Nephron progenitor cell (in vitro differentiated cells): ENCODE results near the gene SMARCE1.

ENCODE experiments used
- DNase-seq: peaks from one replicate; pipeline ENCODE4 v3.0.0; 2021
- H3K27ac Mint-ChIP-seq: 2 replicates; pipeline ENCODE4 v1.8.0; 2021; ENCODE audit warnings: mild to moderate bottlenecking, moderate library complexity, mixed read lengths
- H3K27me3 Mint-ChIP-seq: 2 replicates; pipeline ENCODE4 v1.8.0; 2021; ENCODE audit warnings: mild to moderate bottlenecking, low read depth, mixed read lengths; ENCODE audit not compliant: poor library complexity
- H3K36me3 Mint-ChIP-seq: 2 replicates; pipeline ENCODE4 v1.8.0; 2021; ENCODE audit warnings: low read depth, mixed read lengths
- H3K4me1 Mint-ChIP-seq: 2 replicates; pipeline ENCODE4 v1.8.0; 2021; ENCODE audit warnings: mixed read lengths
- H3K4me3 Mint-ChIP-seq: 2 replicates; pipeline ENCODE4 v1.8.0; 2021; ENCODE audit warnings: mild to moderate bottlenecking, moderate library complexity, mixed read lengths
- H3K9me3 Mint-ChIP-seq: 2 replicates; pipeline ENCODE4 v1.8.0; 2021; ENCODE audit warnings: mild to moderate bottlenecking, moderate library complexity, mixed read lengths
- CTCF ChIP-seq: fragments of 200-600 bp; sonication (generic); IDR thresholded peaks from 2 replicates; pipeline ENCODE4 v1.5.0; 2021; ENCODE audit warnings: antibody characterized with exemption

The SMARCE1 gene

GRCh38 chr17:40623419-40624210, 24.0 kb downstream of the SMARCE1 start:
- H3K27ac Mint-ChIP-seq = no peak overlapping the region

GRCh38 chr17:40622509-40622928, 25.1 kb downstream of the SMARCE1 start:
- Mint-ChIP-seq H3K36me3 (peaks cover 8% of the 10 kb centered on the region), H3K27ac (no peak overlapping the region), H3K4me3 (no peak overlapping the region), H3K27me3 (peaks cover 40% of the 10 kb centered on the region), H3K9me3 (no peaks in the 10 kb centered on the region), H3K4me1 (peaks cover 5% of the 10 kb centered on the region)
- TF ChIP-seq CTCF = no peak
- no peak for DNase-seq

More at GRCh38 chr17:40623419-40624210, 24.0 kb downstream of the SMARCE1 start:
- DNase-seq = no peak
- no peak for TF ChIP-seq CTCF
- Mint-ChIP-seq H3K4me1 (peaks cover 5% of the 10 kb centered on the region), H3K4me3 (no peak overlapping the region), H3K9me3 (no peaks in the 10 kb centered on the region), H3K27me3 (peaks cover 34% of the 10 kb centered on the region), H3K36me3 (peaks cover 15% of the 10 kb centered on the region)

GRCh38 chr17:40621578-40621977, 26.0 kb downstream of the SMARCE1 start:
- TF ChIP-seq CTCF = no peak
- no peak for DNase-seq
- Mint-ChIP-seq H3K4me1 (peaks cover 5% of the 10 kb centered on the region), H3K27me3 (peaks cover 41% of the 10 kb centered on the region), H3K36me3 (no peaks in the 10 kb centered on the region), H3K9me3 (no peaks in the 10 kb centered on the region), H3K4me3 (no peak overlapping the region), H3K27ac (no peak overlapping the region)

GRCh38 chr17:40621019-40621418, 26.6 kb downstream of the SMARCE1 start:
- Mint-ChIP-seq H3K4me3 (no peak overlapping the region), H3K36me3 (no peaks in the 10 kb centered on the region), H3K9me3 (no peaks in the 10 kb centered on the region), H3K27ac (no peak overlapping the region), H3K27me3 (peaks cover 41% of the 10 kb centered on the region), H3K4me1 (peaks cover 5% of the 10 kb centered on the region)
- no peak for TF ChIP-seq CTCF
- DNase-seq = no peak

- no peak overlapping the region for H3K4me3 Mint-ChIP-seq
- no peaks in the 10 kb centered on the region for H3K36me3 Mint-ChIP-seq
- no peak for DNase-seq
- H3K9me3 Mint-ChIP-seq = no peaks in the 10 kb centered on the region
- H3K27ac Mint-ChIP-seq = no peak overlapping the region
- peaks cover 42% of the 10 kb centered on the region for H3K27me3 Mint-ChIP-seq
- peaks cover 12% of the 10 kb centered on the region for H3K4me1 Mint-ChIP-seq
- no peak for TF ChIP-seq CTCF
Observed at GRCh38 chr17:40618754-40619625, 28.6 kb downstream of the SMARCE1 start.
